Measurements from ENCODE around the gene ZG16B. TPM values are rescaled to one million over a fixed set of nuclear protein-coding genes. Genes with fewer than 3 reads are reported as not detected.

ZG16B gene, protein sequence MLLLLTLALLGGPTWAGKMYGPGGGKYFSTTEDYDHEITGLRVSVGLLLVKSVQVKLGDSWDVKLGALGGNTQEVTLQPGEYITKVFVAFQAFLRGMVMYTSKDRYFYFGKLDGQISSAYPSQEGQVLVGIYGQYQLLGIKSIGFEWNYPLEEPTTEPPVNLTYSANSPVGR
- total RNA-seq = not detected
- long read RNA-seq = 0 reads

GRCh38 chr16:2829501-2830354 lies at the start of gene ZG16B:
TSS of gene ZG16B (plus strand) at chr16:2830303. CDS start at chr16:2830442, 139 bp downstream.
- intact Hi-C loops (cut with DNase I) = no loop called here

GRCh38 chr16:2782583-2783351 lies 47.3 kb upstream of the ZG16B start:
- DNase-seq (ENCODE audit: low spot score) = peak; percentile 47
- intact Hi-C loops (cut with DNase I) = loop anchor here (10.0 kb wide), 1 partner anchor 48 kb away; no protein-coding TSS in a partner anchor

More at GRCh38 chr16:2829501-2830354, at the start of gene ZG16B:
- no peak for DNase-seq (ENCODE audit: low spot score)

- intact Hi-C loops (cut with DNase I) = loop anchor here (10.0 kb wide), 1 partner anchor 49 kb away; no protein-coding TSS in a partner anchor
- DNase-seq (ENCODE audit: low spot score) = peak; percentile 22
These were observed 46.3 kb upstream of the ZG16B start for GRCh38 chr16:2783581-2784357.

DNA sequence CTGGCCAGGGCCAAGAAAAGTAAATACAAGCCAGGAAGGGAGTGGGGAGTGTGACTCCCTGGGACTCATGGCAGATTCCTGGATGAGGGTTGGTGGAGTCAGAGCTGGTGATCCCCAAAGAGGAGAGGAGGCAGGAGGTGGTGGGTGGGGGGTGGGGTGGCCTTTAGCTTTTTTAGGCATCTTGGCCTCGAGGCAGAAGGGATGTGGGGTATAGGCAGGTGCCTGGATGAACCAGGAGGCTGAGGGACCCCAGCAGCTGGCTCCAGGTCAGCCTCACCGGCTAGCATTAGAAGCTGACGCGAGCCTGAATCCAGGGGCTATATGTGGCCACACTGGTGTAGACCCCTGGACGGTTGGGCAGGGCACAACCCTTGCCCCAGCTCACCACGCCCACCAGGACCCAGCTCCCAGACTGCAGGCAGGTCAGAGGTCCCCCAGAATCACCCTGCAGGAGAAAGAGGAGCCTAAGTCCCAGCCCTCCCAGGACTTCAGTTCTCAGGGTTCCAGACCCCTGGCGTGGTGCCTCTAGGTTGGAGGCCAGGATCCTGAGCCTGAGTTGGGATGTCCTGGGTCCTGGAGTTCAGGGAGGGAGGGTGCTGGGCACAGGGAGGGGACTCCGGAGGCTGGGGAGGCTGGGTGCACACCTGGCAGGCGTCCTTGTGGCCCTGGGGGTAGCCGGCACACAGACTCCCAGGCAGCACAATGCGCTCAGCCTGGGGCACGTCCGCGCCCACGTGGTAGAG lies 45.6 kb upstream of the ZG16B start:
- intact Hi-C loops (cut with DNase I) = loop anchor here (10.0 kb wide), 1 partner anchor 50 kb away; no protein-coding TSS in a partner anchor
- DNase-seq (ENCODE audit: low spot score) = peak; percentile 61

GRCh38 chr16:2785101-2785991 lies 44.8 kb upstream of the ZG16B start:
- intact Hi-C loops (cut with DNase I) = loop anchor here (10.0 kb wide), 1 partner anchor 51 kb away; no protein-coding TSS in a partner anchor
- peak; percentile 71 for DNase-seq (ENCODE audit: low spot score)

DNA sequence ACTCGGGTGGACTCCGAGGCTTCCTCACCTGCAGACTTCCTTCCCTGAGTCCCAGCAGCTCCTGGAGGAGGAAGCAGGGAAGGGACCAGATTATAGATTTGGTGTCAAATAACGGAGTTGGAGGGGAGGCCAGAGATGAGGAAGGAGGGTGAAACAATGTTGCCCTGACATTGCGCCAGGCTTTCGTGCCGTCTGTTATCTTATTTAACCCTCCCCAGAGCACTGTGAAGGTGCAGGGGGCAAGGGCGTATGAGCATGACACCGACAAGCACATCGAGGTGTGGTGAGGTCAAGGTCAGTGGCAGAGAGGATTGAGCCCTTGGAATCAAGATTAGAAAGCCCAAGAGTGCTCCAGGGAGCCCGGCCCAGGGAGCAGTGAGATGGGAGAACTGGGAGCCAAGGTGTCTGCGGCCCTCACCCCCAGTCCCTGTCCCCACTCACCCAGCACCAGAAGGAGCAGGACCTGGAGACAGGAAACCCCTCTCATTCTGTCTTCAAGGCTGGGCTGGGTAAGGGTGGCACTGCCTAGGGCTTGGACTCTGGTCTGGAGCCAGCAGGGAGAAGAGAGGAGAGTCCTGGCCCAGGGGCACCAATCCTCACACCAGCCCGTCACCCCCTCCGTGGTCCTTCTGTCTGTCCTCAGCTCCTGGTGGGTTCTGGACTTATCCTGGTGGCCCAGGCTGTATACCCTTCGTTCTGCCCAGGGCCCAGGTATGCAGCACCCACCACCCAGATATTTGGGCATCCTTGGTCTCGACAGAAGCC lies 43.9 kb upstream of the ZG16B start:
- intact Hi-C loops (cut with DNase I) = loop anchor here (10.0 kb wide), 1 partner anchor 51 kb away; no protein-coding TSS in a partner anchor
- DNase-seq (ENCODE audit: low spot score) = peak; percentile 64

DNA sequence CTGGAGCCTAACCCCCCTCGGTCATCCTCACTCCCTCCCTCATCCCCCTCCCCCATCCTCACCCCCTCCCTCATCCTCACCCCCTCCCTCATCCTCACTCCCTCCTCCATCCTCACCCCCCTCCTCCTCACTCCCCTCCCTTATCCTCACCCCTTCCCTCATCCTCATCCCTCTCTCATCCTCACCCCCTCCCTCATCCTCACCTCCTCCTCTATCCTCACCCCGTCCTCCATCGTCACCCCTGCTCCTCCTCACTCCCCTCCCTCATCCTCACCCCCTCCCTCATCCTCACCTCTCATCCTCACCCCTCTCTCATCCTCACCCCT lies 43.3 kb upstream of the ZG16B start:
- no peak for DNase-seq (ENCODE audit: low spot score)
- intact Hi-C loops (cut with DNase I) = loop anchor here (10.0 kb wide), 1 partner anchor 52 kb away; no protein-coding TSS in a partner anchor

GRCh38 chr16:2787406-2787805 lies 42.7 kb upstream of the ZG16B start, which contains the start of gene PRSS33:
TSS of gene PRSS33 (minus strand) at chr16:2787560. CDS start at chr16:2786547, 1,013 bp downstream.
- no peak for DNase-seq (ENCODE audit: low spot score)
- intact Hi-C loops (cut with DNase I) = loop anchor here (10.0 kb wide), 1 partner anchor 53 kb away; no protein-coding TSS in a partner anchor

GRCh38 chr16:2787961-2788360 lies 42.1 kb upstream of the ZG16B start:
- intact Hi-C loops (cut with DNase I) = loop anchor here (10.0 kb wide), 1 partner anchor 53 kb away; no protein-coding TSS in a partner anchor
- DNase-seq (ENCODE audit: low spot score) = peak; percentile 65

GRCh38 chr16:2790631-2791030 lies 39.5 kb upstream of the ZG16B start:
- peak; percentile 26 for DNase-seq (ENCODE audit: low spot score)
- intact Hi-C loops (cut with DNase I) = no loop called here

GRCh38 chr16:2791174-2791573 lies 38.9 kb upstream of the ZG16B start:
- intact Hi-C loops (cut with DNase I) = no loop called here
- no peak for DNase-seq (ENCODE audit: low spot score)

- intact Hi-C loops (cut with DNase I) = no loop called here
- no peak for DNase-seq (ENCODE audit: low spot score)
These were observed 37.2 kb upstream of the ZG16B start for GRCh38 chr16:2792940-2793339.

DNA sequence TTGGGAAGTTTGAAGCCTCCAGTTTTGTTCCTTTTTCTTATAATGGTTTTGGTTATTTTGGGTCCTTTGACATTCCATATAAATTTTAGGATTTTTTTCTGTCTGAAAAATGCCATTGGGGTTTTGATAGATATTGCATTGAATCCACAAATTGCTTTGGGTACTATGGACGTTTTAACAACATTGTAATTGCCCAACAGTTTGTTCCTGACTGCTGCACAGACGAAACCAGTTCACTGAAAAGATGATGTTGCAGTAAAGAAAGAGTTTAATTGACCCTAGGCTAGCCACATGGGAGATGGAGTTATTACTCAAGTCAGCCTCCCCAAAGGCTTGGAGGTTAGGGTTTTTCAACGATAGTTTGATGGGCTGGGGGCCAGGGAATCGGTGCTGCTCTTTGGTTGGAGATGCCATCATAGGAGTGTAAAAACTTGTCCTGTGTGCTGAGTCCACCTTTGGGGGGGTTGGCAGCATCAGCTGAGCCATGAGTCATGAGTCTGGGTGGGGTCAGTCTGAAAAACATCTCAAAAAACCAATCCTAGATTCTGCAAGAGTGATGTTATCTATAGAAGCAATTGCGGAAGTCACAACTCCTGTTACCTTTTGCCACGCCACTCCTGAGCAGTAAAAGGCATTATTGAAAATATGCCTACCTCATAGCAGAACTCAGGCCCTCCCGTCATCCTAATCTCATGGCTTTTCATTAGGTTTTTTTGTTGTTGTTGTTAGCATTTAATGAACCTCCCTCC lies 34.5 kb upstream of the ZG16B start:
- DNase-seq (ENCODE audit: low spot score) = no peak
- intact Hi-C loops (cut with DNase I) = no loop called here

- intact Hi-C loops (cut with DNase I) = no loop called here
- peak; percentile 54 for DNase-seq (ENCODE audit: low spot score)
These were observed 31.3 kb upstream of the ZG16B start for GRCh38 chr16:2798723-2799204.

GRCh38 chr16:2799205-2799858 lies 30.8 kb upstream of the ZG16B start:
- no peak for DNase-seq (ENCODE audit: low spot score)
- intact Hi-C loops (cut with DNase I) = no loop called here

Measured in cardiac septum (tissue), 1 donor.